Stimulated activated CD4-positive, alpha-beta T cell treated with anti-CD3 and anti-CD28 coated beads, TNF-alpha, amount 100 ng/mL, for 24 hours (primary cell): ENCODE results near the gene CALU.

Experiments
- DNase-seq, 3 experiments: peaks; one replicate each; pipeline ENCODE4 v3.0.0-alpha.2; 2020; ENCODE audit warnings: low read depth in 3 of 3

The CALU gene

DNA sequence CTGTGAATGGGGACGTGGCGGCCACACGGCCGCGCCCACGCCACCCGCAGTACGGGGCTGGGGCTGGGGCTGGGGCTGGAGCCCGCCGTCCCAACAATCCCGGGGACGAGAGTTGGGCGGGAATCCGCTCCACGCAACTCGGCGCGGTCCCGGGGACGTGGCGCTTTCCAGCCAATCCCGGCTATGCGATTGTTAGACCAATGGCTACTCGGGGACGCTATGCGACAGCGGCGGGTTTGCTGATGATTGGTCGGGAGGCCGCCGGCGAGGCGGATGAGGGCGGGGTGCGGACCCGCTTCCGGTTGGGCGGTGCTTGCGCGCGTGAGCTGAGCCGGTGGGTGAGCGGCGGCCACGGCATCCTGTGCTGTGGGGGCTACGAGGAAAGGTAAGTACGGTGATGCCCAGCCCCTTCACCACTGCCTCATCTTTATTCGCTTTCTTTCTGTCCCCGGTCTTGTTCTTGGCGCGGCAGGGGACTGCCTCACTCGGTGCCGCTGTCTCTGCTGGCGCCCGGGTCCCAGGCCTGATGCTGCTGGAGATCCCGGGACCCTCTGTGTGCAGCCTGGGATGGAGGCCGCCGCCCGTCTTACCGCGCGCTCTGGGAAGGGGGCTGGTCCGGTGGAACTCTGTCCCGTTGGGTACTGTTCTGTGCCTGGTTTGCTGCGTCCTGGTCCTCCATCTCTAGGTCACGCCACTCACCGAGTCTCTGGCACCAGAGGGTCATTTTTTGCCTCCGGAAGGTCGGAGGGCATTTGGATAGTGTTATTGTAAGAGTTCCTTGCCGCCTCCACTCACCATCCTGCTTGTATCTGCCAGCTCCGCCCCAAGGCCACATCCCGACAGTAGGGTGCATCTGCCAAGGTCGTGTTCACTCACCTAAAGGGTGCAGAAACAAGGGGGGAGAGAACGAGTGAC is at the start of gene CALU:
Gene CALU, plus strand, starts transcription at position 312 of the 915 bp plus-strand sequence. CDS start 9,225 bp downstream, outside the sequence.
- peak; percentile 90 to 96 (median 94) for DNase-seq

DNA sequence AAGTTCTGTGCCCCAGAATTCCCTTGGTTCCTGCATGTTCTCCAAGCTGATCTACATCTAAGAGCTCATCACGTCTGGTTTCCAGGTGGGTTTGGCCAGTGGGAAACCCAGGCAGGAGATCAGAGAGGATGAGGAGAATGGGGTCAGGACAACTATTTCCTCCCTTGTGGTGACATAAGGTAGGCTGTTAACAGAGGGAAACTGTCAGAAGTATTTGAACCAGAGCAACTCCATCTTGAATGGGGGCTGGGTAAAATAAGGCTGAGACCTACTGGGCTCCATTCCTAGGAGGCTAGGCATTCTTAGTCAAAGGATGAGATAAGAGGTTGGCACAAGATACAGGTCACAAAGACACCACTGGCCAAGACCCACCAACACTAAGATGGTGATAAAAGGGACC is 47.9 kb upstream of the CALU start:
- DNase-seq = no peak

DNA sequence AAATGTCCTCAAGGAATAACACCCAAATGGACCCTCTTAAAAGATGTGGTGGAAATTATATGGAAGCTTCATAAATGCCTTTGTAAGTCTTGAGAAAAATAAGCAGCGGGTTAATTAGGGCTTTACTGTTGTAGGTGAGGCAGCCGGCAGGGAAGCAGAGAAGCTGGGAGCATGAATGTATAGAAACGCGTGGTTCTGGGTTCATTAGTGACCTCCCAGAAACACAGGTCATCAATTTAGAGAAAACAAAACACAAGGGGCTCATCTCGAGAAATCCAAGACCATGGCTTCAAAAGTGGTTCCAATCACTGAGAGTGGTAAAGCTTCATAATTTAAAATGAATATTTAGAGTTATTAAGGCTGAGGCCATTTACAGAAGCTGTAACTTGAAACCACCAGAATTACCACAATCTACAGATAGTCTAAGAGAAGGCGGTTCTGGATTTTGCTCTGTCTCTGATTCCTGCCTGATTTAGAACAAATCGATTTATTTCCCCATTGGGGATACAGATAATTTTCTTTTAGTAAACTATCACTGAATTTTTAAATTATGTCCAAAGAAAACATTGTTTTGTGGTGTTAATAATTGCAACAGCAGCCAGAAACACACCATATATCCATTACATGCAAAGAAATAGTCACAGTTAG is 46.4 kb upstream of the CALU start:
- DNase-seq = no peak

DNA sequence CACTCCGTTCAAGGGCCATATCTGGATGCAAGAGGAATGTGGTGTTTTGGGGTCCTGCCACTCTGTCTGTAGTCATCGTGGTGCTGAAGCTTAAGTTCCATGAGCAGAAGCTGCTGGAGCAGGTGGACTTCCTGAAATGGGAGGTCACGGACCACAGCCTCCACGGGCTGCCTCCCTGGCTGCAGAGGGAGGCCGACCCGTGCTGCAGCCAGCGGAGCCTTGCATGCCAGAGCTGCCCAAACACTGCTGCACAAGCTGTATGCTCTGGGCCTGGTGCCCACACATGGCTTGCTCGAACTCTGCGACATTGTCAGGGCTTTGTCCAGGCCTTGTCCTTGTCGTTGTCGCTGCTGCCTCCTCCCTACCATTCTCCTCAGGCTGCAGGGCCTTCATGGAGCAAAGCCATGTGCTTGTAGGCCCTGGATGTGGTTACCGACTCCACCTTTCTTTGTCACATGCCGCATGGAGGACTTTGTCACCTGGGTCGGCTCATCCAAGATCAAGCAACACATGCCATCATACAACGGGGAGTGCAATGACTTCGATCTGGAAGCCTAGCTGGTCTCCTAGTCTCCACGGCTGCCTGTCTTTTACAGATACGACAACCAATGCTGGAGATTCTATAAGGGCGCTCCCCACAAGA is 45.7 kb upstream of the CALU start:
- no peak for DNase-seq

DNA sequence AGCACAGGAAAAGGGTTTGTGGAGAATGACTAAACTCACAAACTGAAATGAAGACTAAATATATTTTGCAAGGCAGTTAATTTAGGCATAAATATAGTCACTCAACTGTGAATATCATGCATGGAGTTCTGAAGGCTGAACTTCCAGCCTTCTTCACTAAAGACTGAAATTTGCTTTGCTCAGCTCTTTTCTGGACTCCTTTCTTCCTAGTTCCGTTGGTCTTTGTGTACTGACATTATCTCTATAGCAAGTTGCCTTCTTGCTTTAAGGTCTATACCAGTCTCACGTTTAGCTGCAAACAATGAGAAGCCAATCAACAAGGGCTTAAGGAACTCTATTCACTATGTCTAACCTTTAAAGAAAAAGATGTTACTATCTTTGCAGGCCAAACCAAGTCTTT is 44.4 kb upstream of the CALU start:
- no peak for DNase-seq

DNA sequence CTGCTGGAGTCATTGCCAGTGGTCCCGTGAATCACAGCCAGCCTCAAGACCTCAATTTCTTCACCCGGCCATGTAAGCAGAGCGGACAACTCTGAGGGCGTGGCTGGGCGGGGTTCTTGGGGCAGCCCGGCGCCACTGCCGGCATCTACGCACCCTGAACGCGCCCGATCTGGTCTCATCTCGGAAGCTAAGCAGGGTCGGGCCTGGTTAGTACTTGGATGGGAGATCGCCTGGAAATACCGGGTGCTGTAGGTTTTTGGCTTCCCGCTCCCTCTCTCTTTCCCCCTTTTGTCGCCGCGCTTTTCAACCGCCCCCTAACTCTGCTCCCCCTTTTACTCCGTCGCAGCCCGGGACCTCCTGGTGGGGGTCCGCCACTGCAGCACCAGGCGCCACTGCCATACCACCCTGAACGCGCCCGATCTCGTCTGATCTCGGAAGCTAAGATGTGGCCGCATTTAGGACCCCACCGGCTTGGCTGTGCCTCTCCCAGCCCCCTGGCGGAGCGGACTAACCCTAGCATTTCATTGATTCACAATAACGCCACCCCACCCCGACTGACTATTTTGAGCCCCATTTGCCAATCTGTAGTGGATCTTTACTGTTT is 41.8 kb upstream of the CALU start:
- peak; percentile 1 to 63 (median 20) for DNase-seq

DNA sequence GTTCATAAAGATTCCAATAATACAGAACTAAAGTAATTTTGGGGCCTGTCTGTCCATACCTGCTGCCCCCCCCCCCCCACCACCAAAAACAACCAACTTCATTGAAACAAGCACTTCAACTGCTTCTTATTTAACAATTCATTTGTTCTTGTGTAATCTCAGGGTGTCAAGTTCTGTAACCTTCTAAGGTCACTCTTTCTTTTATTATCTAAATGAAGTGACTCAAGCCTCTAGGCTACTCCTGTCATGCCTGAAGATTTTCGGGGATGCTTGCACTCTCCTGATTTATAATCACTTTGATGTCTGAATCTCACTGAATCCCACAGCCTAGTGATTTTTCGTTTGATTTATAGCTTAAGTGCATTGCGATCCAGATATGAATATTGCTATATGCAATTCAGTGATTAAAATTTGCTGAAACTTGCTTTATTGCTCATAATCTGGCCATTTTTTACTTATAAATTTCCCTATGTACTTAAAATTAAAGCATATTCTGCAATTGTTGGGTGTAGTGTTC is 39.9 kb upstream of the CALU start:
- DNase-seq = no peak

DNA sequence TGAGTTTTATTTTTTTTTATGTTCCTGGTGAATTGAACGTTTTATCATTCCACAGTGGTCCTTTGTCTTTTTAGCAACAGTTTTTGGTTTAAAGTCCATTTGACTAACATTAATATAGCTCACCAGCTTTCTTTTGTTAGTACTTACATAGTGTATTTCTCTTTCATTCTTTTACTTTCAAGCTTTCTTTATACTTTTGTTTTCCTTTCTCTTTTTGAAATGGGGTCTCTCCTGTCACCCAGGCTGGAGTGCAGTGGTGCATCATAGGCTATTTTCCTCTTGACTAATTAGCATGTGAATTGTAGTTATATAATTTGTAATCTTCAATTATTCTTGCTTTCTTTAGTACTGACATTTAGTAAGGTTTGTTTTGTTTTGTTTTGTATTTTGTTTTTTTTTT is 39.3 kb upstream of the CALU start:
- no peak for DNase-seq

DNA sequence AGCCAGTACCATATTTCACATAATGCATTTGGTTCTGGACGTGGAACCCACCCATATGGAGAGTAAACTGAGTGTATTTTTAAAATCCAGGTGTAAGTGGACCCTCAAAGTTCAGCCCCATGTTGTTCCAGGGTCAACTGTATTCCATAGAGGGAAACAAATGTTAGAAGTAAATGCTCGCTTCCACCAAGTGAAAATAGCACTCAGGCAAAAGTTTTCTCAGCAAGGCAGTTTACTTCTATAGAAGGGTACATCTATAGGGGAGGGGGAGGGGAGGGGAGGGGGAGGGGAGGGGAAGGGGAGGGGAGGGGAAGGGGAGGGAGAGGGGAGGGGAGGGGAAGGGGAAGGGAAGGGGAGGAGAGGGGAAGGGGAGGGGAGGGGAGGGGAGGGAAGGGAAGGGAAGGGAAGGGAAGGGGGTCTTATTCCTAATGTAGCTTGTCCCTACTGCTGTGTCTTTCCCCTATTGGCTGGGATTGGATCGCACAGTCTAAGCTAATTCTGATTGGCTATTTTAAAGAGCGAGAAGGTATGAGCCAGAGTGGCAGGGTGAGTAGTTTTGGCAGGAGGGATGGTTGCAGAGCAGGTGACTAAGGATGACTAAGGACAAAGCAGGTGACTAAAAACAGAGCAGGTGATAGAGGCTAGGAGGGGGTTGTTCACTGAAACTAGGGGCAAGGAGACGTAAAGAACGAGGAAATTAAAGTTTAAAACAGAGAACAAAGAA is 37.9 kb upstream of the CALU start:
- DNase-seq = no peak

DNA sequence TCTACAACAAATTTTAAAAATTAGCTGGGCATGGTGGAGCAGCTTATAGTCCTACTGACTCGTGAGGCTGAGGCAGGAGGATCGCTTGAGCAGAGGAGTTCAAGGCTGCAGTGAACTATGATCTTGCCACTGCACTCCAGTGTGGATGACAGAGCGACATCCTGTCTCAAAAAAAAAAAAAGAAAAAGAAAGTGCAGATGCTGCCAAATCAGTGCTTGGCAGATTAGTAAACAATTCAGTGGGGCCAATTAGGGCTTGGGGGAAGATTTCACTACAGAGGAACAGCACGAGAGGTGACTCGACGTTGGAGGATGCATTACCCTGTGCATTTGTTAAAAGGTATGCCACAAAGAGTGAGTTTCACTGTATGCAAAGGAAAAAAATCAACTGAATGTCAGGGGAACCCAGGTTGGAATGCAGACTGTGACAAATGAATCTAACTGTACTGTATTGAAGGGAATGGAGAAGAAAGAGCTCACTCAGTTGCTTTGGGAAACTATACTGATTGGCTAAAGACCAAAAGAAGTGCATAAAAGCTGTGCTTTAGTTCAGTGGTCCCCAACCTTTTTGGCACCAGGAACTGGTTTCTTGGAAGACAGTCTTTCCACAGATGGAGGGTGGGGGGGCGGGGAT is 35.4 kb upstream of the CALU start:
- no peak for DNase-seq

DNA sequence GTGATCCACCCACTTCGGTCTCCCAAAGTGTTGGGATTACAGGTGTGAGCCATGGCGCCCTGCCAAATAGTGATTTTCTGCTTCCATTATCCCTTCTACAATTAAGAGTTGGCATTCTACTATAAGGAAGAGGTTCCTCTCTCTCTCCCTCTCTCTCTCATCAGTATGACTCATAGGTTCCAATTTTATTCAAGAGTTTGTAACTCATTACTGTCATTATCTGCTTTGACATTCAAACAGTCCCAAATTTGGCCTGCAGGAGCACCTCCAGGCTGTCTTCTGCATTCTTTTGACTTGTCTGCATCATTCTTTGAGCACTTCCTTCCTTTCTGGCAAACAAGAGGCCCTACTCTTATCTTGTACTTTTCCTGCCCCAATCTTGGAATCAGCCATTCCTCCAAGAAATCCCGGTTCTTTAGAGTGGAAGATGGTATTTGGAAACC is 33.2 kb upstream of the CALU start:
- DNase-seq = no peak

DNA sequence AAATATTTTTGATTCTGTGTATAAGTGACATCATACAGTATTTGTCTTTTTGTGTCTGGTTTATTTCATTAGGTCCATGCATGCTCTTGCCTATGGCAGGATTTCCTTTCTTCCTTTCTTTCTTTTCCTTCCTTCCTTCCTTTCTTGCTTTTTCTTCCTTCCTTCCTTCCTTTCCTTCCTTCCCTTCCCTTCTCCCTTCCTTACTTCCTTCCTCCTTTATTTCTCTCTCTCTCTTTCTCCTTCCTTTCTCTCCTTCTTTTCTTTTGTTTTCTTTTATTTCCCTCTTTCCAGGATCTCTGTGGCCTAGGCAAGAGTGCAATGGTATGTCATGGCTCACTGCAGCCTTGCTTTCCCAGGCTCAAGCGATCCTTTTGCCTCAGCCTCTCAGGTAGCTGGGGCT is 31.4 kb upstream of the CALU start:
- no peak for DNase-seq

DNA sequence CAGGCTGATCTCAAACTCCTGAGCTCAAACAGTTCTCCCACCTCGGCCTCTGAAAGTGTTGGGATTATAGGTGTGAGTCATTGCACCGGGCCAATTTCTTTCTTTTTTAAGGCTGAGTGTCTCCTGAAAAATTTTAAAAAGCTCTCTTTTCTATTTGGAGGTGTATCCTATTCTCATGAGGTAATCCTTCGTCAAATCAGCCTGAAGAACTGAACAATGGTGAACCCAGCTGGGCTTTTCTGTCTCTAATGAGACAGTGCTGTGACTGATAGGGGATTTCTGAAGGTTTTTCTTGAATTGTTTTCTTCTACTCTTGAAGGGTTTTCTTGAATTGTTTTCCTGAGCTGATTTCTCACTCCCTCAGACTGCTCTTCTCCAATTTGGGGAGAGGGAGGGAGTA is 30.9 kb upstream of the CALU start:
- no peak for DNase-seq

DNA sequence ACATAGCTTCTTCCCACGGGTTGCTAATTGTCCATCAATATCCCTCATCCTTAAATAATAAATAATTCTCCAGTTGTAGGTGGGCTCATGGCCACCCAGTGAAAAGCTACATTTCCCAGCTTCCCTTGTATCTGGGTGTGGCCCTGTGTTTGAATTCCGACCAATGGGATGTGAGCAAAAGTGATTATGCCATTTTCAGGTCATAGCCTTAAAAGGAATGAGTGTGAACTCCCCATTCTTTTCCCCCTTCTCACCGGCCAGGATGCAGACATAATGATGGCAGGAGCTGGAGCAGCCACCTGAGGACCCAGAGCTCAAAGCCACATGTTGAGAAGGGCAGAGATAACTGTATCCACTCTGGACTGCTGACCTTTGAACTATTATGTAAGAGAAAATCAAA is 30.3 kb upstream of the CALU start:
- DNase-seq = no peak

DNA sequence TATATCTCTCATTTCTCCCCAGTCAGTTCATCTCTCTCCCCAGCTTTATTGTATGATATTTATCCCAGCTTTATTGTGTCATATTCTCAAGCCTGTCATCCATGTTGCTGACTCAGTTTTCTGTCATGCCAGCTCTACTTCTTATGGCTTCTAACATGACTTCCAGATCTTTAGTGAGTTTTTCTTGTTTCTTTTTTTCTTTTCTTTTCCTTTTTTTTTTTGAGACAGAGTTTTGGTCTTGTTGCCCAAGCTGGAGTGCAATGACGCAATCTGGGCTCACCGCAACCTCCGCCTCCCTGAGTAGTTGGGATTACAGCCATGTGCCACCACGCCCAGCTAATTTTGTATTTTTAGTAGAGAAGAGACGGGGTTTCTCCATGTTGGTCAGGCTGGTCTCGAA is 28.7 kb upstream of the CALU start:
- DNase-seq = no peak

DNA sequence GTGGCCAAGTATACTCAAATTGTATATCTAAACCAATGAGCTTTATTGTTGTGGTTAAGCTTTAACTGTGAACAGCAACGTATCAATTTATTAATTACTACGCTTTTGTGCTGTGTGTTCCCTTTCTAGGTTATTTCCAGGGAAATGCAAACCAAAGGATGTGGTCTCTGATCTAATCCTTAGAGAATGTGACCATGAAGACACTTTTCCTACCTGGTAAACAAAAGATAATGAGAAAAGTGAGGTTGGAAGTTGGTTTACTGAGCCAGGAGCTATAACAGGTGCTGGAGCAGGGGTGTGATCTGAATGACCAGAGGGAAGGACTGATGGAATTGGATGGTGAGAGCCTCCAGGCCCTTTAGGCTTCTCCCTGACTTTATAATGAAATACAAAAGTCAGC is 25.4 kb upstream of the CALU start:
- DNase-seq = no peak

DNA sequence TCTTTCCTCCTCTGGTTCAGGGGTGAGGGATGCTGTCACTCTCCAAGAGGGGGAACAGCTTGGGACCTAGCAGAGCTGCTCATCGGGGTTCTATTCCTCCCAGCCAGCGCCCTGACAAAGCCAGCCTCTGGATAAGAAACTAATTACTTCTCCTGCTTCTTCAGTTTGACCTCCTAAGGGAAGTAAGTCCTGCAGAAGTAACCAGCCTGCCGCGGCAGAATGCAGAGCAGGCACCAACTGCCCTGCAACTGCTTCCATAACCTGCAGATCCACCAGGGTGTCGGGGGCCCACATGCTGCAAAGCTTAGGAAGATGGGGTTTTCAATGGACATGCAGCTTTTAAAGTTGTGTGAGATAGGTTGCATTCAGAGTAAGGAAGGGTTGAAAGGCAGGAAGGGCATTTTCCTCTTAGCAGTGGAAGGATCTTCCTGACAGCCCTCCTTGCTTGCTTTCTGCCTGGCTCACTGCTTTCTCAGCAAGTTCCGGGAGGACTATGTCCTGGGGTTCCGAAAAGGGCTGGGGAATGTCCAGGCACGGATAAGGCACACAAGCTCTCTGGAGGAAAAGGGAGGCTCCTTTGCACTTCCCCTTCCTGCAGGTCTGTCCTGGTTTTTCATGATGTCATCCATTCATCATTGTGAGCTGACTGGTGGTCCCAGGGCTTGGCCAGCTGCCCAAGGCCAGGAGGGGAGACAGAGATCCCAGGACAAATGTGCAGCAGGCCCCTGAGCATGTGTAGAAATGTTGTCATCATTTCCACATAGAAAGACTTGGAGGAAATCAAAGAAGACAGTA is 24.3 kb upstream of the CALU start:
- DNase-seq = no peak

DNA sequence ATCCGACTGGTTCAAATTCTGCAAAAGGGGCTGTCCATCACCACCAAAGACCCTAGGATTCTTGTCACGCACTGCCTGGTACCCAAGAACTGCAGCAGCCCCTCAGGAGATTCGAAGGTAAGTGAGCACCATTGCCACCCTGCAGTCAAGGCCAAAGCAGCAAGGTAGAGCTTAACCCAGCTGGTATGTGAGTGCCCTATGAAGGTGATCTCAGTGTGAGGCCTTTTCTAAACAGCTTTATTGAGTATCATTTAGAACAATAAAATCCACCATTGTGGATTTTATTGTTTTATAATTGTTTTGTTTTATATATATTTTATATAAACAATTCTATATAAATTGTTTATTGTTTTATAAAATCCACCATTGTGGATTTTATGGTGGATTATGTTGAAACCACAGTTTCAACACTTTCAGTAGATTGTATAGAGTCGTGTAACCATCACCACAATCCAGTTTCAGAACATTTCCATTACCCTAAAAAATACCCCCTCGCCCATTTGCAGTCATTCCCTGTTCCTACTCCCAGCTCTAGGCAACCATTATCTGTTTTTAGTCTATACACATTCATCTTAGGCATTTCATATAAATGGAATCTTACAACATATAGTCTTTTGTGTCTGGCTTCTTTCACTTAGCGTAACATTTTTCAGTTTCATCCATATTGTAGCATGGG is 20.1 kb upstream of the CALU start:
- DNase-seq = no peak

DNA sequence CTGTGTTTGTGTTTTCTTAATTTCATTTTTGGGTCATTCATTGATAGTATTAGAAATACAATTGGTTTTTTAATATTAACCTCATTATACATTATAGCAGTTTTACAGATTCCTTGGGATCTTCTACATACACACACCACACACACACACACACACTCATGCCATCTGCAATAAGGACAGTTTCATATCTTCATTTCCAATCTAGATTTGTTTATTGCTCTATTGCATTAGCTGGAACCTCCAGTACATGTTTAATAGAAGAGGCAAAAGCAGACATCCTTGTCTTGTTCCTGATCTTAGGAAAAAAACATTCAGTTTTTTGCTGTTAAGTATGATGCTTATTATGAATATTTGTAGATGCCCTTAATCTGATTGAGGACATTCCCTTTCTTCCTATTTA is 17.8 kb upstream of the CALU start:
- DNase-seq = no peak

DNA sequence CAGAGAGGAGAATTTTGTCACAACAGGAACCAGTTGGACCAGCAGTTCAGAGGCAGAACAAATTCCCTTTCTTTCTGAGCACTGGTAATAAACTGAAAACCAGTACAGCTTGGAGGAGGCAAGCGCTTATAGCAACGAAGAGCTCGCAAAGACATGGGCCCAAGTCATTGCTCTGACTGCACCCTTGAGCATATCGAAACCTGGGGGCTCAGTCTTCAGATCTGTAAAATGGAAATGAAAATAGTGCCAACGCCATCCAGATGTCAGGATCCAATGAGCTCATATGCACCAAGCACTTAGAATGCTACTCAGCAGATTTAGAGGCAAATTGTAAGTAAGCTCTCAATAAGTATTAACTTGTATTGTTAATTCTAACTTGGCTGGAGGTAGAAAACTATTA is 14.4 kb upstream of the CALU start:
- DNase-seq = no peak
